ENCODE data around the gene NRIP1.

- TF ChIP-seq, protein P1, sequence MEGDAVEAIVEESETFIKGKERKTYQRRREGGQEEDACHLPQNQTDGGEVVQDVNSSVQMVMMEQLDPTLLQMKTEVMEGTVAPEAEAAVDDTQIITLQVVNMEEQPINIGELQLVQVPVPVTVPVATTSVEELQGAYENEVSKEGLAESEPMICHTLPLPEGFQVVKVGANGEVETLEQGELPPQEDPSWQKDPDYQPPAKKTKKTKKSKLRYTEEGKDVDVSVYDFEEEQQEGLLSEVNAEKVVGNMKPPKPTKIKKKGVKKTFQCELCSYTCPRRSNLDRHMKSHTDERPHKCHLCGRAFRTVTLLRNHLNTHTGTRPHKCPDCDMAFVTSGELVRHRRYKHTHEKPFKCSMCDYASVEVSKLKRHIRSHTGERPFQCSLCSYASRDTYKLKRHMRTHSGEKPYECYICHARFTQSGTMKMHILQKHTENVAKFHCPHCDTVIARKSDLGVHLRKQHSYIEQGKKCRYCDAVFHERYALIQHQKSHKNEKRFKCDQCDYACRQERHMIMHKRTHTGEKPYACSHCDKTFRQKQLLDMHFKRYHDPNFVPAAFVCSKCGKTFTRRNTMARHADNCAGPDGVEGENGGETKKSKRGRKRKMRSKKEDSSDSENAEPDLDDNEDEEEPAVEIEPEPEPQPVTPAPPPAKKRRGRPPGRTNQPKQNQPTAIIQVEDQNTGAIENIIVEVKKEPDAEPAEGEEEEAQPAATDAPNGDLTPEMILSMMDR (IDR thresholded peaks at IDR 0.05), result no peak
- no peak for TF ChIP-seq EZH2 (IDR thresholded peaks at IDR 0.05; ENCODE audit: borderline replicate concordance, insufficient read depth, low read depth, low read length, poor library complexity, severe bottlenecking)
Measured at GRCh38 chr21:14985306-14985705, 79.5 kb downstream of the NRIP1 start.

All from B cell (primary cell).